Inferior parietal cortex (tissue), 1 donor: ENCODE data around the gene RBM25.

Experiments used
- DNase-seq: peaks from one replicate; pipeline ENCODE4 v3.0.0-alpha.2; 2016; ENCODE audit errors: extremely low spot score

RBM25 gene

GRCh38 chr14:73102806-73103497 lies 44.6 kb downstream of the RBM25 start:
- no peak for DNase-seq

GRCh38 chr14:73105050-73105449 lies 46.7 kb downstream of the RBM25 start:
- no peak for DNase-seq

GRCh38 chr14:73105727-73106126 lies 47.4 kb downstream of the RBM25 start:
- DNase-seq: no peak

GRCh38 chr14:73116079-73116665 lies 57.8 kb downstream of the RBM25 start:
- DNase-seq: no peak

- no peak for DNase-seq
Observed at GRCh38 chr14:73124180-73124894, 66.0 kb downstream of the RBM25 start.

- DNase-seq: no peak
Observed at GRCh38 chr14:73125169-73125588, 66.8 kb downstream of the RBM25 start.

- DNase-seq: no peak
Observed at GRCh38 chr14:73125746-73126145, 67.4 kb downstream of the RBM25 start.

- no peak for DNase-seq
Observed at GRCh38 chr14:73133795-73134194, 75.5 kb downstream of the RBM25 start.

- DNase-seq: no peak
Observed at GRCh38 chr14:73136085-73136386, 77.7 kb downstream of the RBM25 start.

GRCh38 chr14:73136387-73137225 lies 78.3 kb downstream of the RBM25 start, which contains the start of gene PSEN1:
Gene PSEN1 (plus strand): TSS chr14:73136507. CDS start chr14:73148020, 11,513 bp downstream.
- DNase-seq: peak; percentile 98

- no peak for DNase-seq
Observed at GRCh38 chr14:73140811-73141323, 82.5 kb downstream of the RBM25 start.

- DNase-seq: no peak
Observed at GRCh38 chr14:73142216-73142615, 83.9 kb downstream of the RBM25 start.

GRCh38 chr14:73143003-73143402 lies 84.7 kb downstream of the RBM25 start:
- peak; percentile 77 for DNase-seq

- no peak for DNase-seq
Observed at GRCh38 chr14:73143617-73144016, 85.3 kb downstream of the RBM25 start.

GRCh38 chr14:73145371-73145770 lies 87.0 kb downstream of the RBM25 start:
- DNase-seq: no peak

- DNase-seq: no peak
Observed at GRCh38 chr14:73146111-73146510, 87.8 kb downstream of the RBM25 start.

GRCh38 chr14:73149753-73150152 lies 91.4 kb downstream of the RBM25 start:
- DNase-seq: no peak

GRCh38 chr14:73153272-73153671 lies 94.9 kb downstream of the RBM25 start:
- no peak for DNase-seq

- no peak for DNase-seq
Observed at GRCh38 chr14:73162251-73162650, 103.9 kb downstream of the RBM25 start.

- DNase-seq: no peak
Observed at GRCh38 chr14:73166399-73166798, 108.1 kb downstream of the RBM25 start.

- DNase-seq: no peak
Observed at GRCh38 chr14:73167727-73168126, 109.4 kb downstream of the RBM25 start.

- peak; percentile 80 for DNase-seq
Observed at GRCh38 chr14:73168274-73168673, 109.9 kb downstream of the RBM25 start.
